AG08396 (cell line): ENCODE results near the gene SCN5A.

Source experiments
- DNase-seq: peaks from one replicate; pipeline ENCODE4 v3.0.0; 2012; ENCODE audit warnings: low spot score, mixed read lengths

The SCN5A gene

GRCh38 chr3:38560996-38561717, 88.3 kb downstream of the SCN5A start:
- no peak for DNase-seq

GRCh38 chr3:38560284-38560683, 89.2 kb downstream of the SCN5A start:
- DNase-seq: no peak

- no peak for DNase-seq
Measured at GRCh38 chr3:38558864-38559263, 90.6 kb downstream of the SCN5A start.

- no peak for DNase-seq
Measured at GRCh38 chr3:38556640-38557358, 92.7 kb downstream of the SCN5A start.

GRCh38 chr3:38555926-38556325, 93.6 kb downstream of the SCN5A start:
- DNase-seq: no peak

- DNase-seq: no peak
Measured at GRCh38 chr3:38555149-38555840, 94.2 kb downstream of the SCN5A start.

GRCh38 chr3:38554127-38554827, 95.2 kb downstream of the SCN5A start:
- DNase-seq: no peak

- DNase-seq: no peak
Measured at GRCh38 chr3:38553071-38553470, 96.4 kb downstream of the SCN5A start.

GRCh38 chr3:38552364-38552763, 97.1 kb downstream of the SCN5A start:
- DNase-seq: no peak

- no peak for DNase-seq
Measured at GRCh38 chr3:38551026-38551832, 98.3 kb downstream of the SCN5A start.

- no peak for DNase-seq
Measured at GRCh38 chr3:38549957-38550840, 99.3 kb downstream of the SCN5A start.

GRCh38 chr3:38549486-38549885, 100.0 kb downstream of the SCN5A start:
- no peak for DNase-seq

- DNase-seq: no peak
Measured at GRCh38 chr3:38549082-38549481, 100.4 kb downstream of the SCN5A start.

GRCh38 chr3:38548154-38548931, 101.1 kb downstream of the SCN5A start:
- no peak for DNase-seq

- DNase-seq: no peak
Measured at GRCh38 chr3:38545983-38546382, 103.5 kb downstream of the SCN5A start.

- no peak for DNase-seq
Measured at GRCh38 chr3:38545550-38545949, 103.9 kb downstream of the SCN5A start.

GRCh38 chr3:38544926-38545325, 104.6 kb downstream of the SCN5A start:
- DNase-seq: no peak

- no peak for DNase-seq
Measured at GRCh38 chr3:38543586-38543985, 105.9 kb downstream of the SCN5A start.

GRCh38 chr3:38542401-38543298, 106.8 kb downstream of the SCN5A start:
- no peak for DNase-seq
